ENCODE measurements around the gene SLC38A8. TPM values are rescaled to one million over a fixed set of nuclear protein-coding genes. Genes with fewer than 3 reads are reported as not detected.

SLC38A8 gene
- total and polyA plus RNA-seq, 9 donors = 0.62 to 0.98 (median 0.66) TPM; not detected in 6

DNA sequence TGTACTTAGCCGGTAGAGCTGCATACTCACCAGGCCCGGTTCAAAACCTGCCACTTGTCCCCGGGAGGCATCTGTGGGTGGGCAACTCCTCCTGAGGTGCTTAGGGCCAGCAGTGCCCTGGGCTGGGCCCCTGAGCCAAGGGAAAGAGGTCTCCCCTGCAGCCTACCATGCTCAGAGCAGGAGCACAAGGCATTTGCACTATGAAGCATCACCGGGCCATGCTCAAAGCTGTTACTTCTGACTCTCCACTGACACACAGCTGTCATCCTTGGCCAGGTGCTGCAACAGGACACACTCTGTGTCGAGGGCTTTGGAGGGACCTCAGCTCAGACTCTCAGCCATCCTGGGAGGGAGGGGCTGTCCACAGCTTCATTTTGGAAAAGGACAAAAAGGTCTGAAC, 37.2 kb downstream of the SLC38A8 start:
- WGBS, 3 donors = 60 to 66% (median 63%) methylated on average over 5 of the region's 5 CpGs
- Histone ChIP-seq H3K4me3 (no peak overlapping the region), H3K9me3 (no peaks in the 10 kb centered on the region), H3K27me3 (no peaks in the 10 kb centered on the region), H3K27ac (no peak overlapping the region), H3K4me1 (ENCODE audit: insufficient read depth) (no peaks in the 10 kb centered on the region), H3K36me3 (no peaks in the 10 kb centered on the region)
- TF ChIP-seq CTCF (IDR thresholded peaks at IDR 0.05) (no peak), POLR2A (IDR thresholded peaks at IDR 0.05) (no peak), EP300 (IDR thresholded peaks at IDR 0.05) (no peak)
- DNase-seq = no peak
- intact Hi-C loops (cut with DNase I) = no loop called here

- TF ChIP-seq CTCF (IDR thresholded peaks at IDR 0.05) (no peak), POLR2A (IDR thresholded peaks at IDR 0.05) (no peak), EP300 (IDR thresholded peaks at IDR 0.05) (no peak)
- no peaks in the 10 kb centered on the region for H3K27me3 ChIP-seq
- no peaks in the 10 kb centered on the region for H3K36me3 ChIP-seq
- H3K27ac ChIP-seq = no peak overlapping the region
- no peaks in the 10 kb centered on the region for H3K9me3 ChIP-seq
- intact Hi-C loops (cut with DNase I) = no loop called here
- WGBS, 3 donors = 64 to 75% (median 67%) methylated on average over 7 of the region's 7 CpGs
- H3K4me1 ChIP-seq (ENCODE audit: insufficient read depth) = no peaks in the 10 kb centered on the region
- DNase-seq = no peak
- H3K4me3 ChIP-seq = no peak overlapping the region
These were observed 38.2 kb downstream of the SLC38A8 start for GRCh38 chr16:84004442-84004841.

- 76 to 84% (median 83%) methylated on average over 12 of the region's 12 CpGs for WGBS, 3 donors
These were observed 39.6 kb downstream of the SLC38A8 start for GRCh38 chr16:84003038-84003437.

DNA sequence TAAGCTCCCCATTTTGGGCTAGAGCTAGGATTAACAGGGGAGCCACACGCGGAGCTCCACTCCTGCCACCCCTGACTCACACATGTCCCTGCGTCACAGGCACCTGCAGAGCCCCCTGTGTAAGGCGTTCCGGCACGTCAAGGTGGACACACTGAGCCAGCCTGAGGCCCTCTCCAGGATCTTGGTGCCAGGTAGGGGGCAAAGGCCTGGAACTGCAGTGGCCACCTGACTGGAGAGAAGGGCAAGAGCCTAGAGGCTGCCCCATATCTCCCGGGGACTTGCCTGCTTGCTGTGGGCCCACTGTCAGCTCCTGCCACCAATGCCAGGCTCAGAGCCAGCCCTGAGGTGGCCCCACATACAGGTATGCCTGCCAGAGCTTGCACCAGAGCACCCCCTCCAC, 40.9 kb downstream of the SLC38A8 start:
- Histone ChIP-seq H3K36me3 (no peaks in the 10 kb centered on the region), H3K27me3 (no peaks in the 10 kb centered on the region), H3K4me1 (ENCODE audit: insufficient read depth) (no peaks in the 10 kb centered on the region), H3K4me3 (no peak overlapping the region), H3K9me3 (no peaks in the 10 kb centered on the region), H3K27ac (no peak overlapping the region)
- TF ChIP-seq POLR2A (IDR thresholded peaks at IDR 0.05) (no peak), CTCF (IDR thresholded peaks at IDR 0.05) (no peak), EP300 (IDR thresholded peaks at IDR 0.05) (no peak)
- 93 to 96% (median 96%) methylated on average over 7 of the region's 7 CpGs for WGBS, 3 donors
- DNase-seq = no peak
- intact Hi-C loops (cut with DNase I) = no loop called here

More at GRCh38 chr16:84003038-84003437, 39.6 kb downstream of the SLC38A8 start:
- H3K4me3 ChIP-seq = no peak overlapping the region
- no peaks in the 10 kb centered on the region for H3K4me1 ChIP-seq (ENCODE audit: insufficient read depth)
- H3K27ac ChIP-seq = no peak overlapping the region
- no peaks in the 10 kb centered on the region for H3K9me3 ChIP-seq
- no peak for DNase-seq
- H3K27me3 ChIP-seq = no peaks in the 10 kb centered on the region
- no peaks in the 10 kb centered on the region for H3K36me3 ChIP-seq
- TF ChIP-seq POLR2A (IDR thresholded peaks at IDR 0.05) = no peak
- TF ChIP-seq CTCF (IDR thresholded peaks at IDR 0.05) = no peak
- no peak for TF ChIP-seq EP300 (IDR thresholded peaks at IDR 0.05)
- intact Hi-C loops (cut with DNase I) = no loop called here
